Keratinocyte (primary cell): ENCODE data around the gene CIAPIN1. TPM values are rescaled to one million over a fixed set of nuclear protein-coding genes. Genes with fewer than 3 reads are reported as not detected.

Experiments
- DNase-seq: peaks from one replicate; pipeline ENCODE4 v3.0.0-alpha.2; 2011; ENCODE audit warnings: low read depth, missing footprints, low spot score
- FAIRE-seq: peaks from 2 replicates; lab custom pipeline; 2011; peaks lifted over from hg19 to GRCh38; lab: Jason Lieb, UNC
- H2AFZ ChIP-seq: 2 replicates; pipeline ENCODE4 v1.6.0; 2012; ENCODE audit warnings: low read length, control low read depth, inconsistent platforms; ENCODE audit not compliant: control insufficient read depth
- H3K27ac ChIP-seq: 2 replicates; pipeline ENCODE4 v1.5.1; 2011; ENCODE audit warnings: low read length; ENCODE audit not compliant: control insufficient read depth, insufficient read depth
- H3K27me3 ChIP-seq: 3 replicates; pipeline ENCODE4 v1.6.0; 2011; ENCODE audit warnings: low read length; ENCODE audit not compliant: control insufficient read depth, insufficient read depth; ENCODE audit errors: extremely low read depth
- H3K36me3 ChIP-seq, 2 experiments: 2 replicates in 1 of 2; 3 replicates in 1 of 2; pipeline ENCODE4 v1.5.1; 2011; ENCODE audit warnings: low read length in 2 of 2, mild to moderate bottlenecking in 1 of 2; ENCODE audit not compliant: control insufficient read depth in 2 of 2, insufficient read depth in 2 of 2; ENCODE audit errors: extremely low read depth in 1 of 2
- H3K4me1 ChIP-seq: 3 replicates; pipeline ENCODE4 v1.5.1; 2011; ENCODE audit warnings: low read length; ENCODE audit not compliant: control insufficient read depth, insufficient read depth; ENCODE audit errors: extremely low read depth
- H3K4me2 ChIP-seq: 3 replicates; pipeline ENCODE4 v1.6.0; 2011; ENCODE audit warnings: low read depth, low read length; ENCODE audit not compliant: control insufficient read depth, insufficient read depth; ENCODE audit errors: extremely low read depth
- H3K4me3 ChIP-seq, 3 experiments: fragments of 200-600 bp in 1 of 3; sonication (generic) in 1 of 3; 2 replicates in 2 of 3; 3 replicates in 1 of 3; pipeline ENCODE4 v1.5.1; 2011 to 2016; ENCODE audit warnings: low read length in 3 of 3, mild to moderate bottlenecking in 3 of 3, control low read depth in 2 of 3, inconsistent platforms in 1 of 3, low read depth in 1 of 3, mixed read lengths in 1 of 3, mixed run types in 1 of 3, moderate library complexity in 1 of 3; ENCODE audit not compliant: control insufficient read depth in 2 of 3, insufficient read depth in 2 of 3; ENCODE audit errors: extremely low read depth in 1 of 3
- H3K79me2 ChIP-seq: 2 replicates; pipeline ENCODE4 v1.6.0; 2012; ENCODE audit warnings: low read length; ENCODE audit not compliant: control insufficient read depth, insufficient read depth
- H3K9ac ChIP-seq: 3 replicates; pipeline ENCODE4 v1.6.0; 2011; ENCODE audit warnings: low read length; ENCODE audit not compliant: control insufficient read depth, insufficient read depth; ENCODE audit errors: extremely low read depth
- H3K9me1 ChIP-seq: 3 replicates; pipeline ENCODE4 v1.6.0; 2011; ENCODE audit warnings: low read length; ENCODE audit not compliant: control insufficient read depth, insufficient read depth; ENCODE audit errors: extremely low read depth
- H3K9me3 ChIP-seq: 2 replicates; pipeline ENCODE4 v1.5.1; 2012; ENCODE audit warnings: low read depth, low read length; ENCODE audit not compliant: control insufficient read depth
- H4K20me1 ChIP-seq: 3 replicates; pipeline ENCODE4 v1.6.0; 2011; ENCODE audit warnings: low read length; ENCODE audit not compliant: control insufficient read depth, insufficient read depth; ENCODE audit errors: extremely low read depth
- CTCF ChIP-seq, 3 experiments: IDR thresholded peaks in 1 of 3; conservative IDR thresholded peaks in 1 of 3; optimal IDR thresholded peaks in 1 of 3; 2 replicates in 2 of 3; 3 replicates in 1 of 3; pipeline versions ENCODE3 to v1.5.1; 2011; ENCODE audit warnings: low read length in 3 of 3, mild to moderate bottlenecking in 3 of 3, moderate library complexity in 2 of 3, control low read depth in 1 of 3, inconsistent platforms in 1 of 3; ENCODE audit not compliant: insufficient read depth in 2 of 3; ENCODE audit errors: extremely low read depth in 1 of 3
- EZH2 ChIP-seq: IDR thresholded peaks from one replicate; pipeline ENCODE4 v1.6.1; 2012; ENCODE audit warnings: inconsistent platforms, mild to moderate bottlenecking, low read length, moderate library complexity
- dilution Hi-C: fragments of 300-500 bp; cut with MboI; formaldehyde crosslinking; loops from one replicate; pipeline ENCODE4 v1.7.0; 2020; ENCODE audit warnings: low sequenced_read_pairs; ENCODE audit not compliant: extremely low pct_ligation_motif_present
- polyA plus RNA-seq, 5 experiments: library from polyadenylated mRNA; depleted of rRNA in 3 of 5; stranded (reverse) in 3 of 5; stranded (forward) in 1 of 5; unstranded in 1 of 5; fragments of >200 nt; gene quantifications; 1 replicate in 1 of 5; 2 replicates in 3 of 5; 3 replicates in 1 of 5; pipeline versions ENCODE4 v1.2.1 to v1.2.3, GENCODE V29; 2011 to 2012; ENCODE audit warnings: missing spikeins in 2 of 5, low read depth in 1 of 5, low replicate concordance in 1 of 5

Gene CIAPIN1
- polyA plus RNA-seq, 1 donor (not counting 4 experiments of a cell fraction or from before 2014, with no cell fraction given), result 75.4 TPM

GRCh38 chr16:57427307-57427706, 19.9 kb downstream of the CIAPIN1 start:
- dilution Hi-C loops, result no loop called here
- Histone ChIP-seq H4K20me1 (no peaks in the 10 kb centered on the region), H3K36me3 (peaks cover 26 to 32% of the 10 kb centered on the region in 2 experiments), H3K9me3 (no peaks in the 10 kb centered on the region), H3K9ac (no peak overlapping the region), H2AFZ (no peak overlapping the region), H3K4me1 (peaks cover under 1% of the 10 kb centered on the region), H3K79me2 (no peaks in the 10 kb centered on the region), H3K9me1 (no peaks in the 10 kb centered on the region), H3K27me3 (no peaks in the 10 kb centered on the region), H3K4me3 (no peak overlapping the region), H3K27ac (no peak overlapping the region), H3K4me2 (no peak overlapping the region)
- FAIRE-seq (no peak), DNase-seq (no peak)
- TF ChIP-seq CTCF (optimal IDR thresholded peaks at IDR 0.05 in 1 of 3, IDR thresholded peaks at IDR 0.05 in 1 of 3, conservative IDR thresholded peaks at IDR 0.05 in 1 of 3; ENCODE audit: extremely low read depth in 1 of 3, insufficient read depth in 2 of 3, low read length in 3 of 3), result no peak
- TF ChIP-seq EZH2, result no peak

DNA sequence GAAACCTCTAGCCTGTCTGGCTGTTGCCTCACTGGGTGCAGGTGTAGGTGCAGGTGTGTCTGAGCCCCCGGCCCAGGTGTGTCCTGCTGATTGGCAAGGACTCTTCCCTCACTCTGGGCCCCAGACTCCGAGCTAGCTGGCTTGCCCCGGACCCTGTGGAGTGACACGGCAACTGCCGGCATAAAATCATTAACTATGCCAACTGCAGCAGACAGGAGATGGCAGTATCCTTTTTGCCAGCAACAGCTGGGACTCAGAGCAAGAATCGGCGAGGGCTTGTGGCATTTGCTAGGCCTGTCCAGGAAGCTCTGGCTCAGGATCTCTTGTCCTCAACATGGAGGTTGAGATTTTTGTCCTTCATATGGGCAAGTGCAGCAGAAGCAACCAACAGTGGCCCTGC, 20.8 kb downstream of the CIAPIN1 start:
- DNase-seq, result no peak
- Histone ChIP-seq H3K4me3 (no peak overlapping the region), H3K27ac (no peak overlapping the region), H3K36me3 (peaks cover 22 to 29% of the 10 kb centered on the region in 2 experiments), H3K9ac (no peak overlapping the region), H3K27me3 (no peaks in the 10 kb centered on the region), H2AFZ (no peak overlapping the region), H3K9me3 (no peaks in the 10 kb centered on the region), H4K20me1 (no peaks in the 10 kb centered on the region), H3K4me2 (no peak overlapping the region), H3K79me2 (no peaks in the 10 kb centered on the region), H3K9me1 (no peaks in the 10 kb centered on the region), H3K4me1 (peaks cover 4% of the 10 kb centered on the region)
- TF ChIP-seq EZH2 (no peak), CTCF (optimal IDR thresholded peaks at IDR 0.05 in 1 of 3, IDR thresholded peaks at IDR 0.05 in 1 of 3, conservative IDR thresholded peaks at IDR 0.05 in 1 of 3; ENCODE audit: extremely low read depth in 1 of 3, insufficient read depth in 2 of 3, low read length in 3 of 3) (no peak)
- FAIRE-seq, result no peak
- dilution Hi-C loops, result no loop called here
